ENCODE measurements around the gene PSME2.

DNA sequence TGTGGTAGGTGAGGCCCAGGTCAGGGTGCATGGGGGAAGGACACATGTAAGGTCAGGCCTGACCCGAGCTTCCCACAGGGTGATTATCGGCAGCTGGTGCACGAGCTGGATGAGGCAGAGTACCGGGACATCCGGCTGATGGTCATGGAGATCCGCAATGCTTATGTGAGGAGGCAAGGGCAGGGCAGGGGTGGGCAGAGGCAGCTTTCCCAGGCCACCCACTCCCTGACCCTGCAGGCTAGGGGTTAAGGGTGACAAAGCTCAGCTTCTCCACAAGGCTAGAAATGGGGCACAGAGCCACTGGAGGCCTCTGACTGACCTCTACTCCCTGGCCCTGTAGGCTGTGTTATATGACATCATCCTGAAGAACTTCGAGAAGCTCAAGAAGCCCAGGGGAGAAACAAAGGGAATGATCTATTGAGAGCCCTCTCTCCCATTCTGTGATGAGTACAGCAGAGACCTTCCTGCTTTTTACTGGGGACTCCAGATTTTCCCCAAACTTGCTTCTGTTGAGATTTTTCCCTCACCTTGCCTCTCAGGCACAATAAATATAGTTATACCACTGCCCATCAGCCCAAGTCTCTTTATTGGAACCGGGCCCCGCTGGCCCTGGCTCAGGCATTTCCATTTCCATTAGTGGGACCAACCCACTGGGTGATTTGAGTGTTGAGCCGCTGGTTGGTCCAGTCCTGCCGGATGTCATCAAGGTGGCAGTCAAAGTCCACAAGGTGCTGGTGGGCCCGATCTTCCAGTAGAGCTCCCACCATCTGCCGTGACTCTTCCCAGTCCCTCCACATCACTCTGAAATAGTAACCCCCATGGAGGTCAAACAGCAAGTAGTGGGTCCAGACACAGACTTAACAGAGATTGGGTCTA, 7.8 kb downstream of the PSME2 start:
- no peak for TF ChIP-seq EZH2 (IDR thresholded peaks at IDR 0.05; ENCODE audit: borderline replicate concordance)
- TF ChIP-seq, protein P1, sequence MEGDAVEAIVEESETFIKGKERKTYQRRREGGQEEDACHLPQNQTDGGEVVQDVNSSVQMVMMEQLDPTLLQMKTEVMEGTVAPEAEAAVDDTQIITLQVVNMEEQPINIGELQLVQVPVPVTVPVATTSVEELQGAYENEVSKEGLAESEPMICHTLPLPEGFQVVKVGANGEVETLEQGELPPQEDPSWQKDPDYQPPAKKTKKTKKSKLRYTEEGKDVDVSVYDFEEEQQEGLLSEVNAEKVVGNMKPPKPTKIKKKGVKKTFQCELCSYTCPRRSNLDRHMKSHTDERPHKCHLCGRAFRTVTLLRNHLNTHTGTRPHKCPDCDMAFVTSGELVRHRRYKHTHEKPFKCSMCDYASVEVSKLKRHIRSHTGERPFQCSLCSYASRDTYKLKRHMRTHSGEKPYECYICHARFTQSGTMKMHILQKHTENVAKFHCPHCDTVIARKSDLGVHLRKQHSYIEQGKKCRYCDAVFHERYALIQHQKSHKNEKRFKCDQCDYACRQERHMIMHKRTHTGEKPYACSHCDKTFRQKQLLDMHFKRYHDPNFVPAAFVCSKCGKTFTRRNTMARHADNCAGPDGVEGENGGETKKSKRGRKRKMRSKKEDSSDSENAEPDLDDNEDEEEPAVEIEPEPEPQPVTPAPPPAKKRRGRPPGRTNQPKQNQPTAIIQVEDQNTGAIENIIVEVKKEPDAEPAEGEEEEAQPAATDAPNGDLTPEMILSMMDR (IDR thresholded peaks at IDR 0.05; ENCODE audit: poor library complexity) = no peak
- TF ChIP-seq EZH2phosphoT487 (IDR thresholded peaks at IDR 0.05; ENCODE audit: low read depth, severe bottlenecking, unreplicated experiment) = no peak

All from hepatocyte (in vitro differentiated cells).